Endodermal cell (in vitro differentiated cells): ENCODE results near the gene PCP4. TPM values are rescaled to one million over a fixed set of nuclear protein-coding genes. Genes with fewer than 3 reads are reported as not detected.

Experiments
- DNase-seq: peaks from one replicate; pipeline ENCODE4 v3.0.0-alpha.2; 2017
- H3K27ac ChIP-seq: 2 replicates; pipeline ENCODE4 v1.5.1; 2013; ENCODE audit warnings: mild to moderate bottlenecking, low read depth, low read length, moderate library complexity
- H3K27me3 ChIP-seq: 2 replicates; pipeline ENCODE4 v1.6.1; 2013; ENCODE audit warnings: mild to moderate bottlenecking, low read length, moderate library complexity; ENCODE audit not compliant: insufficient read depth, control insufficient read depth, poor library complexity, severe bottlenecking
- H3K36me3 ChIP-seq: 2 replicates; pipeline ENCODE4 v1.7.0; 2013; ENCODE audit warnings: mild to moderate bottlenecking, low read length, moderate library complexity; ENCODE audit not compliant: control insufficient read depth, insufficient read depth
- H3K4me1 ChIP-seq: one replicate; pipeline ENCODE4 v1.7.0; 2013; ENCODE audit warnings: low read length; ENCODE audit not compliant: control insufficient read depth, insufficient read depth
- H3K4me3 ChIP-seq: 2 replicates; pipeline ENCODE4 v1.5.1; 2013; ENCODE audit warnings: mild to moderate bottlenecking, low read length, moderate library complexity
- H3K9ac ChIP-seq: 2 replicates; pipeline ENCODE4 v1.6.1; 2013; ENCODE audit warnings: mild to moderate bottlenecking, low read length, moderate library complexity; ENCODE audit not compliant: poor library complexity, severe bottlenecking; ENCODE audit errors: extremely low read depth
- H3K9me3 ChIP-seq: 2 replicates; pipeline ENCODE4 v1.6.1; 2013; ENCODE audit warnings: mild to moderate bottlenecking, low read length, moderate library complexity; ENCODE audit not compliant: control insufficient read depth
- H3K27ac Mint-ChIP-seq: 2 replicates; pipeline ENCODE4 v1.8.0; 2020; ENCODE audit warnings: mixed read lengths
- H3K27me3 Mint-ChIP-seq: 2 replicates; pipeline ENCODE4 v1.8.0; 2021; ENCODE audit warnings: mild to moderate bottlenecking, mixed read lengths; ENCODE audit not compliant: insufficient read depth
- H3K36me3 Mint-ChIP-seq: 2 replicates; pipeline ENCODE4 v1.8.0; 2020; ENCODE audit warnings: low read depth, mixed read lengths
- H3K4me1 Mint-ChIP-seq: 2 replicates; pipeline ENCODE4 v1.8.0; 2020; ENCODE audit warnings: mixed read lengths
- H3K4me3 Mint-ChIP-seq: 2 replicates; pipeline ENCODE4 v1.8.0; 2020; ENCODE audit warnings: mild to moderate bottlenecking, moderate library complexity, mixed read lengths
- H3K9me3 Mint-ChIP-seq: 2 replicates; pipeline ENCODE4 v1.8.0; 2020; ENCODE audit warnings: mild to moderate bottlenecking, mixed read lengths
- CTCF ChIP-seq: fragments of 200-600 bp; sonication (generic); conservative IDR thresholded peaks from 2 replicates; pipeline ENCODE4 v1.5.0; 2021; ENCODE audit warnings: antibody characterized with exemption, mild to moderate bottlenecking
- WGBS, 2 experiments: methylation state at CpG; one replicate each; pipeline versions ENCODE4 v1.1.5 to v1.1.7; 2013; ENCODE audit warnings: missing lambda C conversion rate in 2 of 2, mixed read lengths in 1 of 2; ENCODE audit not compliant: insufficient coverage in 1 of 2, insufficient read length in 1 of 2; 5-methylcytosine and 5-hydroxymethylcytosine counted together
- total RNA-seq, 2 donors: library from RNA; stranded (reverse); fragmentation: NEBNext Ultra II Directional in 1 of 2; extraction: Animal tissue kit (Norgen Biotek cat#: 25700) in 1 of 2; gene quantifications; 2 replicates in 1 of 2; 3 replicates in 1 of 2; pipeline ENCODE4 v1.2.1, GENCODE V29; 2021

The PCP4 gene
- total RNA-seq, 2 donors from 2014 or later: 0.44 TPM; not detected in 1

DNA sequence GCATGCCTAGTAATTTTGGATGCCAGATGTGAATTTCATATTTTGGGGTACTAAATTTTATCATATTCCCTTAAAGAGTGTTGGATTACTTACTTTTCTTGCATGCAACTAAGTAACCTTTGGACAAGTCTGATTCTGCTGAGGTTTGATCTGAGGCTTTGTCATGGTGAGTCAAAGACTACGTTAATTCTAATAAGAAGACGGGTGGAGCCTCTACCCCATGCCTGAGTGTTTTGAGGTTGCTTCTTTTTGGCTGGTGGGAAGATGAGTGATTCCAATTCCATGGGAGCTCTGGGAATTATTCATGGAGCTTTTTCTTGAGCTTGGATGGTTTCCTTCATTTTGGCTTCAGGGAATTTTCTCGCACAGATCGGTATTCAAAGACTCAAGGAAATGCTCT, 11.6 kb upstream of the PCP4 start:
- Histone ChIP-seq H3K4me1 (peaks cover 18% of the 10 kb centered on the region), H3K9ac (no peak overlapping the region), H3K27me3 (no peaks in the 10 kb centered on the region), H3K4me3 (no peak overlapping the region), H3K36me3 (no peaks in the 10 kb centered on the region), H3K27ac (no peak overlapping the region), H3K9me3 (no peaks in the 10 kb centered on the region)
- H3K4me1 Mint-ChIP-seq: peaks cover 26% of the 10 kb centered on the region
- H3K27me3 Mint-ChIP-seq: peaks cover 21% of the 10 kb centered on the region
- no peak for TF ChIP-seq CTCF
- no peak overlapping the region for H3K4me3 Mint-ChIP-seq
- peaks cover 15% of the 10 kb centered on the region for H3K9me3 Mint-ChIP-seq
- WGBS, 2 experiments: 92 to 94% methylated on average over 2 to 4 of the region's 4 CpGs
- no peaks in the 10 kb centered on the region for H3K36me3 Mint-ChIP-seq
- no peak for DNase-seq
- H3K27ac Mint-ChIP-seq: no peak overlapping the region

GRCh38 chr21:39860600-39860999, 6.6 kb upstream of the PCP4 start:
- no peak for TF ChIP-seq CTCF
- Mint-ChIP-seq H3K27me3 (peaks cover 2% of the 10 kb centered on the region), H3K36me3 (no peaks in the 10 kb centered on the region), H3K4me3 (no peak overlapping the region), H3K4me1 (no peaks in the 10 kb centered on the region), H3K9me3 (peaks cover 10% of the 10 kb centered on the region), H3K27ac (no peak overlapping the region)
- Histone ChIP-seq H3K36me3 (no peaks in the 10 kb centered on the region), H3K4me1 (peaks cover 3% of the 10 kb centered on the region), H3K9ac (no peak overlapping the region), H3K9me3 (no peaks in the 10 kb centered on the region), H3K27ac (no peak overlapping the region), H3K4me3 (no peak overlapping the region), H3K27me3 (no peaks in the 10 kb centered on the region)
- DNase-seq: no peak
- 88% methylated on average over 1 of the region's 1 CpG; no CpG with 5 or more reads in 1 of the 2 experiments for WGBS, 2 experiments

GRCh38 chr21:39863111-39863510, 4.1 kb upstream of the PCP4 start:
- no peak overlapping the region for H3K4me3 Mint-ChIP-seq
- no peak overlapping the region for H3K27ac ChIP-seq
- 94 to 100% methylated on average over 1 to 4 of the region's 4 CpGs for WGBS, 2 experiments
- peaks cover 6% of the 10 kb centered on the region for H3K27me3 ChIP-seq
- no peak overlapping the region for H3K4me3 ChIP-seq
- H3K36me3 ChIP-seq: no peaks in the 10 kb centered on the region
- DNase-seq: no peak
- no peak overlapping the region for H3K9ac ChIP-seq
- peaks cover 3% of the 10 kb centered on the region for H3K4me1 ChIP-seq
- H3K27ac Mint-ChIP-seq: no peak overlapping the region
- no peaks in the 10 kb centered on the region for H3K9me3 ChIP-seq
- H3K4me1 Mint-ChIP-seq: peaks cover 3% of the 10 kb centered on the region
- H3K9me3 Mint-ChIP-seq: peaks cover 10% of the 10 kb centered on the region
- TF ChIP-seq CTCF: no peak
- no peaks in the 10 kb centered on the region for H3K36me3 Mint-ChIP-seq
- H3K27me3 Mint-ChIP-seq: peaks cover 12% of the 10 kb centered on the region
